GM12874 (cell line): ENCODE data around the gene B3GALT2.

Experiments used
- CTCF ChIP-seq: IDR thresholded peaks from 2 replicates; pipeline ENCODE4 v1.5.1; 2011; ENCODE audit warnings: low read depth, mild to moderate bottlenecking, control low read depth, low read length, moderate library complexity; ENCODE audit not compliant: insufficient read depth

The B3GALT2 gene

GRCh38 chr1:193213998-193214397 lies 27.6 kb upstream of the B3GALT2 start:
- TF ChIP-seq CTCF = no peak

GRCh38 chr1:193212637-193213036 lies 26.2 kb upstream of the B3GALT2 start:
- TF ChIP-seq CTCF = no peak

GRCh38 chr1:193211539-193211938 lies 25.1 kb upstream of the B3GALT2 start:
- no peak for TF ChIP-seq CTCF

- no peak for TF ChIP-seq CTCF
Observed at GRCh38 chr1:193210996-193211395, 24.6 kb upstream of the B3GALT2 start.

- TF ChIP-seq CTCF = no peak
Observed at GRCh38 chr1:193201021-193201420, 14.6 kb upstream of the B3GALT2 start.

GRCh38 chr1:193199940-193200339 lies 13.5 kb upstream of the B3GALT2 start:
- no peak for TF ChIP-seq CTCF

GRCh38 chr1:193192586-193192985 lies 6.2 kb upstream of the B3GALT2 start:
- no peak for TF ChIP-seq CTCF

GRCh38 chr1:193190096-193190744 lies 3.8 kb upstream of the B3GALT2 start:
- TF ChIP-seq CTCF = no peak
